MCF 10A (cell line): Measurements from ENCODE around the gene MIS18A. TPM values are rescaled to one million over a fixed set of nuclear protein-coding genes. Genes with fewer than 3 reads are reported as not detected.

Source experiments
- BruUV-seq: library from RNA; stranded (reverse); fragments of 400-500 nt; replicated peaks from 2 replicates; lab custom pipeline; 2021; lab: Mats Ljungman, UMichigan
- CTCF ChIA-PET: fragments of 300-600 bp; sonication (Branson Sonifier 250); formaldehyde crosslinking; extraction: SDS; loops from one replicate; lab custom pipeline; 2021; ENCODE audit warnings: antibody characterized with exemption, inconsistent platforms; lab: Yijun Ruan, JAX
- POLR2A ChIA-PET: fragments of 300-600, 350-650 bp; sonication (Branson Sonifier 250); formaldehyde crosslinking; extraction: SDS; loops from one replicate; lab custom pipeline; 2020; ENCODE audit warnings: antibody characterized with exemption, inconsistent platforms; lab: Yijun Ruan, JAX
- DNase-seq: peaks from one replicate; pipeline ENCODE4 v3.0.0-alpha.2; 2018; ENCODE audit not compliant: unreplicated experiment
- H3K27ac Mint-ChIP-seq: one replicate; pipeline ENCODE4 v1.8.0; 2022; ENCODE audit warnings: mild to moderate bottlenecking, low read depth, mixed read lengths; ENCODE audit not compliant: unreplicated experiment
- H3K27me3 Mint-ChIP-seq: one replicate; pipeline ENCODE4 v1.8.0; 2022; ENCODE audit warnings: mixed read lengths; ENCODE audit not compliant: insufficient read depth, unreplicated experiment
- H3K36me3 Mint-ChIP-seq: one replicate; pipeline ENCODE4 v1.8.0; 2022; ENCODE audit warnings: mild to moderate bottlenecking, moderate library complexity, mixed read lengths; ENCODE audit not compliant: insufficient read depth, unreplicated experiment
- H3K4me1 Mint-ChIP-seq: one replicate; pipeline ENCODE4 v1.8.0; 2022; ENCODE audit warnings: mixed read lengths; ENCODE audit not compliant: insufficient read depth, unreplicated experiment
- H3K4me3 Mint-ChIP-seq: one replicate; pipeline ENCODE4 v1.8.0; 2022; ENCODE audit warnings: mild to moderate bottlenecking, moderate library complexity, mixed read lengths; ENCODE audit not compliant: unreplicated experiment
- H3K9me3 Mint-ChIP-seq: one replicate; pipeline ENCODE4 v1.8.0; 2022; ENCODE audit warnings: mixed read lengths; ENCODE audit not compliant: unreplicated experiment
- intact Hi-C: fragments of 100-400 bp; cut with micrococcal nuclease; formaldehyde crosslinking; loops from 2 replicates; pipeline ENCODE4 v1.14.1; 2022
- total RNA-seq: library from RNA; stranded (reverse); gene quantifications from 2 replicates; pipeline ENCODE4 v1.2.3, GENCODE V29; 2022
- TF ChIP-seq, protein P1 (sequence below): fragments of 200-600 bp; IDR thresholded peaks from one replicate; pipeline ENCODE4 v1.8.0; 2022; ENCODE audit warnings: antibody characterized with exemption, mild to moderate bottlenecking; ENCODE audit not compliant: unreplicated experiment

Gene MIS18A
- total RNA-seq, 1 experiment from 2014 or later, result 14.0 TPM

DNA sequence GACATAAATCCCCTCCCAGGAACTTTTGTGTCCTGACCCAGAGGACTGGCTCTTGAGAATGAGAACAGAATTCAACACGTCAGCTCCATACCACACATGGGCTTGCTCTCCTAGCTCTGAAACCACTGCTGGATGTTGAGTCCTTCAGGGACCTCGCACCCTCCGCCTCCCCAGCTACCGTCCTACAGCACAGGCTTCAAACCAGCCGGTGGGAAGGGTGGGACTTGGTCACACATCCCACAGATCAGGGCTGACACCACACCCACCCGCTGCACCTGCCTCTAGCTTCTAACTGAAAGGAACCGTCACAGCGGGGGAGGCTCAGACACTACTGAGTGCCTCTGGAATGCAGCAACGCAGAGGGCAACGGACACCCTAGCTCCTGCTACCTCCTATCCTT, 43.8 kb upstream of the MIS18A start:
- H3K4me1 Mint-ChIP-seq, result no peaks in the 10 kb centered on the region
- H3K27ac Mint-ChIP-seq, result no peak overlapping the region
- H3K9me3 Mint-ChIP-seq, result no peaks in the 10 kb centered on the region
- no TSS peak for BruUV-seq
- no peak for DNase-seq
- H3K36me3 Mint-ChIP-seq, result peaks cover 95% of the 10 kb centered on the region
- no peak overlapping the region for H3K4me3 Mint-ChIP-seq
- no peaks in the 10 kb centered on the region for H3K27me3 Mint-ChIP-seq
- ChIA-PET POLR2A (no interaction called here), CTCF (interaction anchor here (0.6 kb wide), 2 partner anchors 8 to 296 kb away, joined by 3 read pairs; no protein-coding TSS in a partner anchor)
- intact Hi-C loops, result no loop called here
- TF ChIP-seq, protein P1, sequence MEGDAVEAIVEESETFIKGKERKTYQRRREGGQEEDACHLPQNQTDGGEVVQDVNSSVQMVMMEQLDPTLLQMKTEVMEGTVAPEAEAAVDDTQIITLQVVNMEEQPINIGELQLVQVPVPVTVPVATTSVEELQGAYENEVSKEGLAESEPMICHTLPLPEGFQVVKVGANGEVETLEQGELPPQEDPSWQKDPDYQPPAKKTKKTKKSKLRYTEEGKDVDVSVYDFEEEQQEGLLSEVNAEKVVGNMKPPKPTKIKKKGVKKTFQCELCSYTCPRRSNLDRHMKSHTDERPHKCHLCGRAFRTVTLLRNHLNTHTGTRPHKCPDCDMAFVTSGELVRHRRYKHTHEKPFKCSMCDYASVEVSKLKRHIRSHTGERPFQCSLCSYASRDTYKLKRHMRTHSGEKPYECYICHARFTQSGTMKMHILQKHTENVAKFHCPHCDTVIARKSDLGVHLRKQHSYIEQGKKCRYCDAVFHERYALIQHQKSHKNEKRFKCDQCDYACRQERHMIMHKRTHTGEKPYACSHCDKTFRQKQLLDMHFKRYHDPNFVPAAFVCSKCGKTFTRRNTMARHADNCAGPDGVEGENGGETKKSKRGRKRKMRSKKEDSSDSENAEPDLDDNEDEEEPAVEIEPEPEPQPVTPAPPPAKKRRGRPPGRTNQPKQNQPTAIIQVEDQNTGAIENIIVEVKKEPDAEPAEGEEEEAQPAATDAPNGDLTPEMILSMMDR, result no peak

- intact Hi-C loops, result no loop called here
- ChIA-PET POLR2A (no interaction called here), CTCF (interaction anchor here (0.6 kb wide), 1 partner anchor 7 kb away, joined by 3 read pairs; no protein-coding TSS in a partner anchor)
- Mint-ChIP-seq H3K4me3 (no peak overlapping the region), H3K27ac (no peak overlapping the region), H3K36me3 (peaks cover 95% of the 10 kb centered on the region), H3K9me3 (no peaks in the 10 kb centered on the region), H3K4me1 (no peaks in the 10 kb centered on the region), H3K27me3 (no peaks in the 10 kb centered on the region)
- BruUV-seq, result no TSS peak
- no peak for DNase-seq
- TF ChIP-seq, protein P1, result no peak
These were observed 43.3 kb upstream of the MIS18A start for GRCh38 chr21:32322103-32322502.

GRCh38 chr21:32321480-32321879, 42.6 kb upstream of the MIS18A start:
- CTCF ChIA-PET, result interaction anchor here (0.7 kb wide), 1 partner anchor 250 kb away, joined by 3 read pairs; no protein-coding TSS in a partner anchor
- Mint-ChIP-seq H3K27me3 (no peaks in the 10 kb centered on the region), H3K9me3 (no peaks in the 10 kb centered on the region), H3K4me3 (no peak overlapping the region), H3K4me1 (no peaks in the 10 kb centered on the region), H3K36me3 (peaks cover 94% of the 10 kb centered on the region), H3K27ac (no peak overlapping the region)
- TF ChIP-seq, protein P1, result no peak
- no TSS peak for BruUV-seq
- no peak for DNase-seq
- POLR2A ChIA-PET, result no interaction called here
- intact Hi-C loops, result no loop called here

GRCh38 chr21:32320726-32321125, 41.9 kb upstream of the MIS18A start:
- CTCF ChIA-PET, result interaction anchor here (0.7 to 2.1 kb wide), 2 partner anchors 12 to 251 kb away, joined by 3 to 5 read pairs; no protein-coding TSS in a partner anchor
- POLR2A ChIA-PET, result no interaction called here
- intact Hi-C loops, result no loop called here
- TF ChIP-seq, protein P1, result no peak
- H3K27me3 Mint-ChIP-seq, result no peaks in the 10 kb centered on the region
- H3K9me3 Mint-ChIP-seq, result no peaks in the 10 kb centered on the region
- H3K4me1 Mint-ChIP-seq, result no peaks in the 10 kb centered on the region
- BruUV-seq, result no TSS peak
- H3K27ac Mint-ChIP-seq, result no peak overlapping the region
- no peak overlapping the region for H3K4me3 Mint-ChIP-seq
- no peak for DNase-seq
- H3K36me3 Mint-ChIP-seq, result peaks cover 94% of the 10 kb centered on the region
